Peyer's patch (tissue), 4 donors: Measurements from ENCODE around the gene COG8. TPM values are rescaled to one million over a fixed set of nuclear protein-coding genes. Genes with fewer than 3 reads are reported as not detected.
"Not testable (repeated sequence)": the region's sequence is repeated elsewhere in the genome, so short reads cannot be mapped to it uniquely, and the experiment has no call there.

Source experiments
- DNase-seq, 3 donors: peaks; one replicate each; pipeline ENCODE4 v3.0.0-alpha.2; 2017 to 2019
- H3K27ac ChIP-seq, 4 donors: fragments of 200-600 bp; sonication (generic); one replicate each; pipeline ENCODE4 v1.5.1; 2016 to 2019
- H3K27me3 ChIP-seq, 2 donors: fragments of 200-600 bp; sonication (generic); one replicate each; pipeline ENCODE4 v1.5.1; 2019
- H3K36me3 ChIP-seq, 3 donors: fragments of 200-600 bp; sonication (generic); one replicate each; pipeline ENCODE4 v1.5.1; 2016 to 2019
- H3K4me1 ChIP-seq, 4 donors: fragments of 200-600 bp; sonication (generic); one replicate each; pipeline ENCODE4 v1.5.1; 2016 to 2019
- H3K4me3 ChIP-seq, 4 donors: fragments of 200-600 bp; sonication (generic); 1 replicate in 3 of 4; 2 replicates in 1 of 4; pipeline ENCODE4 v1.5.1; 2016 to 2019; ENCODE audit warnings: mild to moderate bottlenecking in 1 of 4
- H3K9me3 ChIP-seq, 4 donors: fragments of 200-600 bp; sonication (generic); one replicate each; pipeline ENCODE4 v1.5.1; 2016 to 2019; ENCODE audit warnings: mild to moderate bottlenecking in 1 of 4
- CTCF ChIP-seq, 6 experiments: fragments of 450-650 bp in 4 of 6; fragments of 200-600 bp in 2 of 6; sonication (generic) in 1 of 6; IDR thresholded peaks; one replicate each; pipeline ENCODE4 v1.5.1; 2017 to 2019; ENCODE audit warnings: antibody characterized with exemption in 6 of 6, mild to moderate bottlenecking in 3 of 6, moderate library complexity in 1 of 6
- POLR2A ChIP-seq, 2 donors: fragments of 450-650 bp; IDR thresholded peaks; one replicate each; pipeline ENCODE4 v1.5.1; 2017; ENCODE audit warnings: antibody characterized with exemption in 2 of 2, mild to moderate bottlenecking in 2 of 2, moderate library complexity in 2 of 2
- total RNA-seq, 4 donors: library from RNA; depleted of rRNA; stranded (reverse); fragments of >200 nt; gene quantifications; one replicate each; pipeline ENCODE4 v1.1.0, GENCODE V29; 2016

The COG8 gene
- total RNA-seq, 4 donors from 2014 or later = 57.3 to 79.5 (median 77.0) TPM

GRCh38 chr16:69294051-69294450 lies 45.3 kb downstream of the COG8 start:
- no peaks in the 10 kb centered on the region for H3K27me3 ChIP-seq
- H3K27ac ChIP-seq = no peak overlapping the region
- no peak for TF ChIP-seq POLR2A (IDR thresholded peaks at IDR 0.05)
- TF ChIP-seq CTCF (IDR thresholded peaks at IDR 0.05) = no peak
- H3K4me3 ChIP-seq = no peak overlapping the region
- no peaks in the 10 kb centered on the region for H3K4me1 ChIP-seq
- H3K9me3 ChIP-seq = no peaks in the 10 kb centered on the region
- no peak for DNase-seq
- no peaks in the 10 kb centered on the region for H3K36me3 ChIP-seq

GRCh38 chr16:69293401-69293800 lies 46.0 kb downstream of the COG8 start:
- no peak overlapping the region for H3K4me3 ChIP-seq
- no peak overlapping the region for H3K27ac ChIP-seq
- no peak for TF ChIP-seq CTCF (IDR thresholded peaks at IDR 0.05)
- no peak for TF ChIP-seq POLR2A (IDR thresholded peaks at IDR 0.05)
- H3K9me3 ChIP-seq = no peaks in the 10 kb centered on the region
- no peak for DNase-seq
- H3K27me3 ChIP-seq = no peaks in the 10 kb centered on the region
- H3K4me1 ChIP-seq = no peaks in the 10 kb centered on the region
- H3K36me3 ChIP-seq = no peaks in the 10 kb centered on the region

GRCh38 chr16:69291657-69292056 lies 47.7 kb downstream of the COG8 start:
- not testable (repeated sequence) for H3K4me3 ChIP-seq, DNase-seq, H3K27me3 ChIP-seq, H3K4me1 ChIP-seq, H3K9me3 ChIP-seq, H3K27ac ChIP-seq, H3K36me3 ChIP-seq

GRCh38 chr16:69286941-69287713 lies 52.2 kb downstream of the COG8 start:
- H3K9me3 ChIP-seq = no peaks in the 10 kb centered on the region
- TF ChIP-seq POLR2A (IDR thresholded peaks at IDR 0.05) (no peak), CTCF (IDR thresholded peaks at IDR 0.05) (peak; percentile 27 to 81 (median 64))
- H3K36me3 ChIP-seq = peaks cover 0 to 29% (median 0%) of the 10 kb centered on the region in 3 donors
- peak in 2 of 3 donors; percentile 42 to 64 for DNase-seq
- H3K27ac ChIP-seq = peak overlapping the region in 1 of 4 donors; percentile 5
- no peaks in the 10 kb centered on the region for H3K27me3 ChIP-seq
- H3K4me3 ChIP-seq = no peak overlapping the region
- no peaks in the 10 kb centered on the region for H3K4me1 ChIP-seq

GRCh38 chr16:69285240-69285639 lies 54.1 kb downstream of the COG8 start:
- Histone ChIP-seq H3K27ac (no peak overlapping the region), H3K27me3 (no peaks in the 10 kb centered on the region), H3K9me3 (no peaks in the 10 kb centered on the region), H3K4me3 (no peak overlapping the region), H3K4me1 (no peaks in the 10 kb centered on the region), H3K36me3 (peaks cover 0 to 29% (median 0%) of the 10 kb centered on the region in 3 donors)
- no peak for DNase-seq
- TF ChIP-seq CTCF (IDR thresholded peaks at IDR 0.05) (no peak), POLR2A (IDR thresholded peaks at IDR 0.05) (no peak)

GRCh38 chr16:69283851-69284250 lies 55.5 kb downstream of the COG8 start:
- H3K27ac ChIP-seq = no peak overlapping the region
- no peaks in the 10 kb centered on the region for H3K27me3 ChIP-seq
- TF ChIP-seq CTCF (IDR thresholded peaks at IDR 0.05) = no peak
- TF ChIP-seq POLR2A (IDR thresholded peaks at IDR 0.05) = no peak
- DNase-seq = no peak
- peaks cover 0 to 29% (median 0%) of the 10 kb centered on the region in 3 donors for H3K36me3 ChIP-seq
- no peaks in the 10 kb centered on the region for H3K9me3 ChIP-seq
- no peaks in the 10 kb centered on the region for H3K4me1 ChIP-seq
- H3K4me3 ChIP-seq = no peak overlapping the region
